Pancreas (tissue), 10 donors: ENCODE results near the gene C12orf42. TPM values are rescaled to one million over a fixed set of nuclear protein-coding genes. Genes with fewer than 3 reads are reported as not detected.

Experiments
- ATAC-seq, 4 donors: fragments of 200-7000 bp; cut with Tn5 transposase; one replicate each; pipeline versions ENCODE4 v1.8.0 to v1.9.1; 2020; ENCODE audit warnings: mild to moderate bottlenecking in 4 of 4, moderate library complexity in 4 of 4
- DNase-seq, 6 donors: peaks; one replicate each; pipeline ENCODE4 v3.0.0-alpha.2; 2020
- FAIRE-seq: peaks from 2 replicates; lab custom pipeline; 2012; peaks lifted over from hg19 to GRCh38; lab: Jason Lieb, UNC
- H3K27ac ChIP-seq, 4 donors: fragments of 200-600 bp; sonication (generic); 1 replicate in 3 of 4; 2 replicates in 1 of 4; pipeline versions ENCODE4 v1.5.0 to v1.8.0; 2020
- H3K27me3 ChIP-seq, 4 donors: fragments of 200-600 bp; one replicate each; pipeline ENCODE4 v1.8.0; 2021
- H3K36me3 ChIP-seq, 3 donors: fragments of 200-600 bp; sonication (generic) in 1 of 3; one replicate each; pipeline versions ENCODE4 v1.5.0 to v1.8.0; 2020 to 2021
- H3K4me1 ChIP-seq, 3 donors: fragments of 200-600 bp; one replicate each; pipeline ENCODE4 v1.8.0; 2021
- H3K4me3 ChIP-seq, 4 donors: fragments of 200-600 bp; sonication (generic) in 2 of 4; one replicate each; pipeline versions ENCODE4 v1.5.0 to v1.8.0; 2020 to 2021
- H3K9me3 ChIP-seq, 4 donors: fragments of 200-600 bp; one replicate each; pipeline ENCODE4 v1.8.0; 2021
- CTCF ChIP-seq, 4 donors: fragments of 200-600 bp; sonication (generic) in 3 of 4; IDR thresholded peaks; one replicate each; pipeline versions ENCODE4 v1.5.0 to v1.8.0; 2021; ENCODE audit warnings: antibody characterized with exemption in 4 of 4
- WGBS, 2 donors: extraction: QIAGEN DNeasy Blood & Tissue Kit; methylation state at CpG; one replicate each; pipeline ENCODE4 v1.1.7; 2013; 5-methylcytosine and 5-hydroxymethylcytosine counted together
- intact Hi-C, 3 donors: fragments of 100-400 bp; cut with DNase I; formaldehyde crosslinking; loops; one replicate each; pipeline versions ENCODE4 v1.11.1 to v1.14.2; 2022
- polyA plus RNA-seq, 2 donors: library from polyadenylated mRNA; stranded (reverse); fragments of 200-250 nt; gene quantifications; one replicate each; pipeline ENCODE4 v1.2.3, GENCODE V29; 2013
- total RNA-seq, 6 donors: library from RNA; stranded (reverse); fragmentation: NEBNext Ultra II Directional in 4 of 6; extraction: Animal tissue kit (Norgen Biotek cat#: 25700) in 4 of 6; gene quantifications; one replicate each; pipeline versions ENCODE4 v1.2.1 to v1.2.4, GENCODE V29; 2021 to 2023
- donor health status: healthy with polysubstance abuse.
- donor health status: DM: no; HTN: no; CAD: no; lungs with moderate emphysema.
- donor health status: DM: no; HTN: no; CAD: no.
- donor health status: control.
- donor health status: control.
- donor health status: Bipolar disorder and iron deficiency.
- donor health status: DM: yes; HTN: yes; CAD: no.
- donor health status: DM: no; HTN: no; CAD: no.
- donor health status: DM: no; HTN: no; CAD: no.
- donor health status: DM: yes; HTN: yes; CAD: no.

The C12orf42 gene
- total and polyA plus RNA-seq, 8 donors: not detected

- DNase-seq: no peak
- Histone ChIP-seq H3K36me3 (no peaks in the 10 kb centered on the region), H3K27me3 (peaks cover 0 to 7% (median 2%) of the 10 kb centered on the region in 4 donors), H3K4me1 (no peaks in the 10 kb centered on the region), H3K27ac (no peak overlapping the region), H3K4me3 (no peak overlapping the region), H3K9me3 (no peaks in the 10 kb centered on the region)
- 25 to 28% methylated on average over 15 of the region's 15 CpGs for WGBS, 2 donors
- intact Hi-C loops: no loop called here
- no peak for ATAC-seq
- no peak for FAIRE-seq
- TF ChIP-seq CTCF (IDR thresholded peaks at IDR 0.05): no peak
These were observed 34.7 kb upstream of the C12orf42 start for GRCh38 chr12:103530307-103531066.

GRCh38 chr12:103529306-103529705, 33.5 kb upstream of the C12orf42 start:
- Histone ChIP-seq H3K4me3 (no peak overlapping the region), H3K27me3 (peaks cover 0 to 7% (median 2%) of the 10 kb centered on the region in 4 donors), H3K9me3 (no peaks in the 10 kb centered on the region), H3K27ac (no peak overlapping the region), H3K36me3 (no peaks in the 10 kb centered on the region), H3K4me1 (no peaks in the 10 kb centered on the region)
- WGBS, 2 donors: 44 to 65% methylated on average over 4 of the region's 4 CpGs
- DNase-seq (no peak), ATAC-seq (no peak), FAIRE-seq (no peak)
- no peak for TF ChIP-seq CTCF (IDR thresholded peaks at IDR 0.05)
- intact Hi-C loops: no loop called here

- intact Hi-C loops: no loop called here
- no peaks in the 10 kb centered on the region for H3K4me1 ChIP-seq
- no peaks in the 10 kb centered on the region for H3K9me3 ChIP-seq
- H3K27ac ChIP-seq: no peak overlapping the region
- TF ChIP-seq CTCF (IDR thresholded peaks at IDR 0.05): no peak
- FAIRE-seq (no peak), DNase-seq (no peak), ATAC-seq (no peak)
- peaks cover 0 to 3% (median 0%) of the 10 kb centered on the region in 4 donors for H3K27me3 ChIP-seq
- no peaks in the 10 kb centered on the region for H3K36me3 ChIP-seq
- H3K4me3 ChIP-seq: no peak overlapping the region
- WGBS, 2 donors: 23 to 27% methylated on average over 4 of the region's 4 CpGs
These were observed 28.6 kb upstream of the C12orf42 start for GRCh38 chr12:103524238-103524875.

GRCh38 chr12:103523771-103524170, 28.0 kb upstream of the C12orf42 start:
- DNase-seq (no peak), ATAC-seq (no peak), FAIRE-seq (no peak)
- intact Hi-C loops: no loop called here
- Histone ChIP-seq H3K27ac (no peak overlapping the region), H3K9me3 (no peaks in the 10 kb centered on the region), H3K27me3 (no peaks in the 10 kb centered on the region), H3K4me1 (no peaks in the 10 kb centered on the region), H3K36me3 (no peaks in the 10 kb centered on the region), H3K4me3 (no peak overlapping the region)
- WGBS, 2 donors: 66 to 85% methylated on average over 1 of the region's 1 CpG
- TF ChIP-seq CTCF (IDR thresholded peaks at IDR 0.05): no peak
